GM12864 (cell line): ENCODE results near the gene DENND10.

Experiments used
- DNase-seq: peaks from one replicate; pipeline ENCODE4 v3.0.0-alpha.2; 2011; ENCODE audit warnings: low read depth
- H3K4me3 ChIP-seq: 2 replicates; pipeline ENCODE4 v1.5.1; 2011; ENCODE audit warnings: mild to moderate bottlenecking, low read depth, low read length, control low read depth
- TF ChIP-seq, protein P1 (sequence below): IDR thresholded peaks from 2 replicates; pipeline ENCODE4 v1.5.1; 2011; ENCODE audit warnings: low read depth, mild to moderate bottlenecking, moderate library complexity, low read length, control low read depth, inconsistent platforms; ENCODE audit errors: missing control alignments

The DENND10 gene

DNA sequence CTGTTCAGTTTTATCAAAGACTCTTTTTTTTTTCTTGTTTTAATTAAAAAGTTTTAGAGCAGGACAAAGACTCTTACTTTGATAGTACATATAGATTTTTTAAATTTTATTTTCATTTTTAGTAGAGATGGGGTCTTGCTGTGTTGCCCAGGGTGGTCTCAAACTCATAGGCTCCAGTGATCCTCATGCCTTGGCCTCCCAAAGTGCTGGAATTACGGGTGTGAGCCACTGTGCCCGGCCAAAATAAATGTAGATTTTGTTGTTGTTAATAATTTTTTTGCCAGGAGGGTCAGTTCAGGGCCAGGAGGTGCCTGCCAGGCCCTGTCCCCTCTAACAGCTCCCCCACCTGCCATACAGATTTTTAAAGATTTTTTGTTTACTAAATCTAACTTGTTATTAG, 17.0 kb downstream of the DENND10 start:
- DNase-seq, result no peak
- no peak overlapping the region; the same call in 1 of the 2 replicates for H3K4me3 ChIP-seq
- TF ChIP-seq, protein P1, sequence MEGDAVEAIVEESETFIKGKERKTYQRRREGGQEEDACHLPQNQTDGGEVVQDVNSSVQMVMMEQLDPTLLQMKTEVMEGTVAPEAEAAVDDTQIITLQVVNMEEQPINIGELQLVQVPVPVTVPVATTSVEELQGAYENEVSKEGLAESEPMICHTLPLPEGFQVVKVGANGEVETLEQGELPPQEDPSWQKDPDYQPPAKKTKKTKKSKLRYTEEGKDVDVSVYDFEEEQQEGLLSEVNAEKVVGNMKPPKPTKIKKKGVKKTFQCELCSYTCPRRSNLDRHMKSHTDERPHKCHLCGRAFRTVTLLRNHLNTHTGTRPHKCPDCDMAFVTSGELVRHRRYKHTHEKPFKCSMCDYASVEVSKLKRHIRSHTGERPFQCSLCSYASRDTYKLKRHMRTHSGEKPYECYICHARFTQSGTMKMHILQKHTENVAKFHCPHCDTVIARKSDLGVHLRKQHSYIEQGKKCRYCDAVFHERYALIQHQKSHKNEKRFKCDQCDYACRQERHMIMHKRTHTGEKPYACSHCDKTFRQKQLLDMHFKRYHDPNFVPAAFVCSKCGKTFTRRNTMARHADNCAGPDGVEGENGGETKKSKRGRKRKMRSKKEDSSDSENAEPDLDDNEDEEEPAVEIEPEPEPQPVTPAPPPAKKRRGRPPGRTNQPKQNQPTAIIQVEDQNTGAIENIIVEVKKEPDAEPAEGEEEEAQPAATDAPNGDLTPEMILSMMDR, result no peak

DNA sequence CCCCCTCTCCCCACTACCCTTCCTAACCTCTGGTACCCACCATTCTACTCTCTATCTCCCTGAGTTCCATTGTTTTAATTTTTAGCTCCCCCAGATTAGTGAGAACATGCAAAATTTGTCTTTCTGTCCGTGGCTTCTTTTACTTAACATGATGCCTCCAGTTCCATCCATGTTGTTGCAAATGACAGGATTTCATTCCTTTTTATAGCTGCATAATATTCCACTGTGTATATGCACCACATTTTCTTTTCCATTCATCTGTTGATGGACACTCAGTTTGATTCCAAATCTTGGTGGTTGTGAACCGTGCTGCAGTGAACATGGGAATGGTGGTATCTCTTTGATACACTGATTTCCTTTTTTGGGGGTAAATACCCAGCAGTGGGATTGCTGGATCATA, 22.0 kb downstream of the DENND10 start:
- no peak overlapping the region for H3K4me3 ChIP-seq
- TF ChIP-seq, protein P1, result no peak
- no peak for DNase-seq

DNA sequence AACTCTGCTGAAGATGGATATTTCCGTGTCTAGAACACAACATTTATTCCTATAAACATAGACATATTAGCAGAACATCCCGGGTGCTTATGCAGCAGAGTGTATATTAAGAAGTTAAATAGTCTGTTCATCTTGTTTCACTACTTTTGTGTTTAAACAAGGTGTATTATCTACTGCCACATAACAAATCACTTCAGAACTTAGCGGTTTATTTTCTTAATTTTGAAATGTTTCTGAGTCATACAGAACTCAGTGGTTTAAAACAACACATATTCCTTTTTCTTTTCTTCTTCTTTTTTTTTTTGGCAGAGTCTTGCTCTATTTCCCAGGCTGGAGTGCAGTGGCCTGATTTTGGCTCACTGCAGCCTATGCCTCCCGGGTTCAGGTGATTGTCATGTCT, 25.8 kb downstream of the DENND10 start:
- DNase-seq, result no peak

DNA sequence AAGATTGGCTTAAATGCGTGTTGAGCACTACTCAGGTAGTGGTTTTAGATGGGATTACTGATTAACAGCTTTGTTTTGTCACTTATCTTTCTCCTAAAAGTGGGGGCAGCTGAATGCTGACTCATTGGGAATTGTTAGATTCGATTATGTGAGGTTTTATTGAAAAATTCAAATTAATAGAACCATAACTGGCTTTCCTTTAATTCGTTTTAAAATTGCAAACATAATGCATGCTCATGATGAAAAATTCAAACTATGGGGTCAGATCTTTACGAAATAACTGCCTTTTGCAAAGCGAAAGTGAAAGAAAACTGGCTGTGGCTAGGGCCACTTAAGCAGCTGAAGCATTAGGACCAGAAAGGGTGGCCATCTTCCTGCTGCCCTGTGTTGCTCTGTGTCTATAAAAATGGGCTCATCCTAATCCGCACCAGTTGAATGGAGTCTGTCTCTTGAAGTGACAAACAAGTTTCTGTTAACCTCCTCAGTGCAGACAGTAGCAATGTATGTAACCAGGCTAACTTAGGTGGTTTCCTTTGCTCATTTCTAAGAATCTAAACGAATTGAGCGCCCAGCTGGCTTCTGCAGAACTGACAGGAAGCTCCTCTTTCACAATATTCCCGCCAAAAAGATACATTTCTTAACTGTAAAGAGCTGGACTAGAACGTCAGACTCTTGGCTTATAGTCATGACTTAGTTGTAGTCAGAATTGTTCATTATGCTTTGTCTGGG, 27.8 kb downstream of the DENND10 start:
- TF ChIP-seq, protein P1, result no peak
- peak overlapping the region; percentile 41; the same call in 1 of the 2 replicates for H3K4me3 ChIP-seq
- DNase-seq, result peak; percentile 51

More for the DNA sequence above, 25.8 kb downstream of the DENND10 start:
- TF ChIP-seq, protein P1, result no peak
- H3K4me3 ChIP-seq, result no peak overlapping the region

DNA sequence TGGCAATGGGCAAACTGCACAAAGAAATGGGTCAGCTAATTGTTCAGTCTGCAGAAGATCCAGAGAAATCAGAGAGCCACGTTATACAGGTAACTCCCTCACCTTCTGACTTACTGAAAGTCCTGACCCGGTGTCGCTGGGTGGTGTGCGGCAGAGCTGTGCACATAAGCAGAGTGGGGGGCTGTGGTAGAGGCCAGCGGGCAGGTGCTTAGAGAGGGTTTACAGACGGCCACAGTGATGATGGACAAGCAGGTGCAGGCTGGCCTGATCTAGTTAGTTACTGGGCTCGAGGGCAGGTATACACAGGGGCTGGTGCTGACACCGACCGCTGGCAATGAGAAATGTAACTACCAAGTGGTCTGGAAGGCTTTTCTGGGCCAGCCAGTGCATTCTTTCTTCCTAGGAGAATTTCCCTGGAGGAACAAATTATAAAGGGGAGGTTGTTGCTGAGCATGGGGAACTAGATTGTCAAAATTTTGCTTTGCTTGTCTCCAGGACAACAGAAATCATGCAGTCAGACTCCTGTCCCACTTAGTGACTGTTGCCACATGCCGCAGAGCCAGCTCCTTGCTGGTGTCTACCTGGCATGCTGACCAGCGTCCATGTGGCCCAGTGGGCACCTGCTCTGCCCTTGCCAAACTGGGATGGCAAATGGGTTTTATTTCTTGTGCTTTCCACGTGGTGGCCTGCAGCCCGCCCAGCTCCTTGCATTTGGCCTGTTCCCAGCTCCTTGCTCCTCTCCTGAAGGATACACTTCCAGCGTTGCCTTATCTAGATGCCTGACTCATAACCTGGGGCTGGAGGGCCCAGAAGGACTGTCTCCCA, 28.8 kb downstream of the DENND10 start:
- DNase-seq, result no peak
- TF ChIP-seq, protein P1, result no peak
- no peak overlapping the region for H3K4me3 ChIP-seq

DNA sequence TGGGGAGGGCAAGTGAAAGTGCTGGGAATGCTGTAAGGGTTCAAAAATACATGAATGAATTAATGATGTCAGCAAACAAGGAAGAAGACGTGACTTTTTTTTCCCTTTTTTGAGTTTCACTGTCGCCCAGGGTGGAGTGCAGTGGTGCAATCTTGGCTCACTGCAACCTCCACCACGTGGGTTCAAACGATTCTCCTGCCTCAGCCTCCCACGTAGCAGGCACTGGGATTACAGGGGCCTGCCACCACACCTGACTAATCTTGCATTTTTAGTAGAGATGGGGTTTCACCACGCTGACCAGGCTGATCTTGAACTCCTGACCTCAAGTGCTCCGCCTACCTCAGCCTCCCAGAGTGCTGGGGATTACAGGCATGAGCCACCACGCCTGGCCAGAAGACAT, 30.0 kb downstream of the DENND10 start:
- peak; percentile 41 for DNase-seq
- TF ChIP-seq, protein P1, result no peak
- no peak overlapping the region for H3K4me3 ChIP-seq

DNA sequence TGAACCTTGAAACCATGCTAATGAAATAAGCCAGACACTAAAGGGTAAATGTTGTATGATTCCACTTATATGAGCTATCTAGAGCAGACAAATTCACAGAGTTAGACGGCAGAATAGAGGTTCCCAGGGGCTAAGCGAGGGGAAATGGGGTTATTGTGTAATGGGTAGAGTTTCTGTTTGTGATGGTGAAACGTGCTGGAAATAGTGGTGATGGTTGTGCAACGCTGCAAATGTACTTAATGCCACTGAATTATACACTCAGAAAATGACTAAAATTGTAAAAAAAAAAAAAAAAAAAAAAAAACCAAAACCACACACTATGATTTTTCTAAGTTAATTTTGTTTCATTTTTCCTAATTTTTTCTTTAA, 31.6 kb downstream of the DENND10 start:
- TF ChIP-seq, protein P1, result no peak
- H3K4me3 ChIP-seq, result no peak overlapping the region
- DNase-seq, result no peak
